ENCODE results near the gene FILIP1.
A peak's percentile ranks its signal among the peaks of the same experiment; 100 is the strongest.

FILIP1 gene

GRCh38 chr6:75299801-75300530 lies 193.6 kb downstream of the FILIP1 start:
- H3K4me1 ChIP-seq (ENCODE audit: control insufficient read depth, insufficient read depth, low read depth, low read length), result no peaks in the 10 kb centered on the region
- no peak overlapping the region for H3K14ac ChIP-seq (ENCODE audit: low read length in 2 of 2)
- H4K8ac ChIP-seq (ENCODE audit: low read length), result no peak overlapping the region
- H2AK5ac ChIP-seq (ENCODE audit: low read length, severe bottlenecking), result no peak overlapping the region
- H3K4ac ChIP-seq (ENCODE audit: low read depth in 1 of 2, low read length in 2 of 2), result no peak overlapping the region
- no peak overlapping the region for H3K23ac ChIP-seq (ENCODE audit: low read length in 2 of 2)
- no peak overlapping the region for H2BK12ac ChIP-seq (ENCODE audit: low read length in 2 of 2)
- peaks cover 6% of the 10 kb centered on the region for H3K9me3 ChIP-seq (ENCODE audit: control insufficient read depth, low read length)
- H2BK5ac ChIP-seq (ENCODE audit: low read depth, low read length, poor library complexity, severe bottlenecking), result no peak overlapping the region
- no peak overlapping the region for H3K9ac ChIP-seq (ENCODE audit: low read length)
- H3K27ac ChIP-seq (ENCODE audit: low read length, poor library complexity, severe bottlenecking), result no peak overlapping the region
- H3K18ac ChIP-seq (ENCODE audit: low read depth in 1 of 2, low read length in 2 of 2), result peak overlapping the region in 1 of 2 experiments; percentile 62
- H3K36me3 ChIP-seq (ENCODE audit: control insufficient read depth in 1 of 2, insufficient read depth in 2 of 2, low read depth in 1 of 2, low read length in 2 of 2), result no peaks in the 10 kb centered on the region
- no peak for DNase-seq
- no peak overlapping the region for H3K4me2 ChIP-seq (ENCODE audit: low read length, poor library complexity, severe bottlenecking)
- H2BK120ac ChIP-seq (ENCODE audit: low read depth, low read length), result peak overlapping the region; percentile 49
- no peaks in the 10 kb centered on the region for H3K27me3 ChIP-seq (ENCODE audit: control insufficient read depth in 1 of 2, insufficient read depth in 1 of 2, low read length in 2 of 2)
- H3K79me1 ChIP-seq (replicated peaks; ENCODE audit: low read length, poor library complexity, severe bottlenecking), result no peaks in the 10 kb centered on the region
- H2AFZ ChIP-seq (ENCODE audit: low read depth, low read length), result no peak overlapping the region
- H4K91ac ChIP-seq (ENCODE audit: low read length), result no peak overlapping the region
- 92% methylated on average over 2 of the region's 2 CpGs for WGBS
- H2BK15ac ChIP-seq (ENCODE audit: low read depth, poor library complexity, severe bottlenecking), result no peak overlapping the region
- no peak overlapping the region for H3K4me3 ChIP-seq (ENCODE audit: insufficient read depth in 1 of 2, low read depth in 1 of 2, low read length in 2 of 2)

- Histone ChIP-seq H3K27ac (ENCODE audit: low read length, poor library complexity, severe bottlenecking) (no peak overlapping the region), H3K23ac (ENCODE audit: low read length in 2 of 2) (no peak overlapping the region), H3K27me3 (ENCODE audit: control insufficient read depth in 1 of 2, insufficient read depth in 1 of 2, low read length in 2 of 2) (no peaks in the 10 kb centered on the region), H3K14ac (ENCODE audit: low read length in 2 of 2) (no peak overlapping the region), H3K9me3 (ENCODE audit: control insufficient read depth, low read length) (no peaks in the 10 kb centered on the region), H2BK5ac (ENCODE audit: low read depth, low read length, poor library complexity, severe bottlenecking) (no peak overlapping the region), H3K4me3 (ENCODE audit: insufficient read depth in 1 of 2, low read depth in 1 of 2, low read length in 2 of 2) (no peak overlapping the region), H2BK120ac (ENCODE audit: low read depth, low read length) (no peak overlapping the region), H3K18ac (ENCODE audit: low read depth in 1 of 2, low read length in 2 of 2) (no peak overlapping the region), H4K8ac (ENCODE audit: low read length) (no peak overlapping the region), H2AK5ac (ENCODE audit: low read length, severe bottlenecking) (no peak overlapping the region), H4K91ac (ENCODE audit: low read length) (no peak overlapping the region), H2BK15ac (ENCODE audit: low read depth, poor library complexity, severe bottlenecking) (no peak overlapping the region), H2BK12ac (ENCODE audit: low read length in 2 of 2) (no peak overlapping the region), H3K4me1 (ENCODE audit: control insufficient read depth, insufficient read depth, low read depth, low read length) (no peaks in the 10 kb centered on the region), H2AFZ (ENCODE audit: low read depth, low read length) (no peak overlapping the region), H3K4ac (ENCODE audit: low read depth in 1 of 2, low read length in 2 of 2) (no peak overlapping the region), H3K79me1 (replicated peaks; ENCODE audit: low read length, poor library complexity, severe bottlenecking) (no peaks in the 10 kb centered on the region), H3K9ac (ENCODE audit: low read length) (peak overlapping the region; percentile 4), H3K36me3 (ENCODE audit: control insufficient read depth in 1 of 2, insufficient read depth in 2 of 2, low read depth in 1 of 2, low read length in 2 of 2) (no peaks in the 10 kb centered on the region), H3K4me2 (ENCODE audit: low read length, poor library complexity, severe bottlenecking) (no peak overlapping the region)
- DNase-seq, result peak; percentile 75
- 0% methylated on average over 1 of the region's 3 CpGs for WGBS
These were observed 196.5 kb downstream of the FILIP1 start for GRCh38 chr6:75296811-75297779.

GRCh38 chr6:75292555-75292954 lies 201.0 kb downstream of the FILIP1 start:
- no peak overlapping the region for H2AFZ ChIP-seq (ENCODE audit: low read depth, low read length)
- H2BK12ac ChIP-seq (ENCODE audit: low read length in 2 of 2), result no peak overlapping the region
- H2AK5ac ChIP-seq (ENCODE audit: low read length, severe bottlenecking), result no peak overlapping the region
- no peaks in the 10 kb centered on the region for H3K4me1 ChIP-seq (ENCODE audit: control insufficient read depth, insufficient read depth, low read depth, low read length)
- no peaks in the 10 kb centered on the region for H3K36me3 ChIP-seq (ENCODE audit: control insufficient read depth in 1 of 2, insufficient read depth in 2 of 2, low read depth in 1 of 2, low read length in 2 of 2)
- H3K14ac ChIP-seq (ENCODE audit: low read length in 2 of 2), result no peak overlapping the region
- no peak overlapping the region for H2BK5ac ChIP-seq (ENCODE audit: low read depth, low read length, poor library complexity, severe bottlenecking)
- no peak overlapping the region for H3K9ac ChIP-seq (ENCODE audit: low read length)
- no peaks in the 10 kb centered on the region for H3K27me3 ChIP-seq (ENCODE audit: control insufficient read depth in 1 of 2, insufficient read depth in 1 of 2, low read length in 2 of 2)
- H3K23ac ChIP-seq (ENCODE audit: low read length in 2 of 2), result no peak overlapping the region
- H3K9me3 ChIP-seq (ENCODE audit: control insufficient read depth, low read length), result no peaks in the 10 kb centered on the region
- no peak overlapping the region for H3K27ac ChIP-seq (ENCODE audit: low read length, poor library complexity, severe bottlenecking)
- no peak overlapping the region for H3K4ac ChIP-seq (ENCODE audit: low read depth in 1 of 2, low read length in 2 of 2)
- DNase-seq, result no peak
- no peak overlapping the region for H3K4me2 ChIP-seq (ENCODE audit: low read length, poor library complexity, severe bottlenecking)
- H4K8ac ChIP-seq (ENCODE audit: low read length), result no peak overlapping the region
- no peak overlapping the region for H3K4me3 ChIP-seq (ENCODE audit: insufficient read depth in 1 of 2, low read depth in 1 of 2, low read length in 2 of 2)
- H3K79me1 ChIP-seq (replicated peaks; ENCODE audit: low read length, poor library complexity, severe bottlenecking), result peaks cover 7% of the 10 kb centered on the region
- no peak overlapping the region for H3K18ac ChIP-seq (ENCODE audit: low read depth in 1 of 2, low read length in 2 of 2)
- H4K91ac ChIP-seq (ENCODE audit: low read length), result no peak overlapping the region
- no peak overlapping the region for H2BK15ac ChIP-seq (ENCODE audit: low read depth, poor library complexity, severe bottlenecking)
- 100% methylated on average over 1 of the region's 2 CpGs for WGBS
- H2BK120ac ChIP-seq (ENCODE audit: low read depth, low read length), result no peak overlapping the region

- H3K4me2 ChIP-seq (ENCODE audit: low read length, poor library complexity, severe bottlenecking), result no peak overlapping the region
- no peak overlapping the region for H2BK15ac ChIP-seq (ENCODE audit: low read depth, poor library complexity, severe bottlenecking)
- H4K91ac ChIP-seq (ENCODE audit: low read length), result no peak overlapping the region
- H2BK120ac ChIP-seq (ENCODE audit: low read depth, low read length), result no peak overlapping the region
- no peak for DNase-seq
- H2BK5ac ChIP-seq (ENCODE audit: low read depth, low read length, poor library complexity, severe bottlenecking), result no peak overlapping the region
- no peak overlapping the region for H3K9ac ChIP-seq (ENCODE audit: low read length)
- H3K4me3 ChIP-seq (ENCODE audit: insufficient read depth in 1 of 2, low read depth in 1 of 2, low read length in 2 of 2), result no peak overlapping the region
- H2AK5ac ChIP-seq (ENCODE audit: low read length, severe bottlenecking), result no peak overlapping the region
- no peak overlapping the region for H3K14ac ChIP-seq (ENCODE audit: low read length in 2 of 2)
- peaks cover 7% of the 10 kb centered on the region for H3K79me1 ChIP-seq (replicated peaks; ENCODE audit: low read length, poor library complexity, severe bottlenecking)
- H3K9me3 ChIP-seq (ENCODE audit: control insufficient read depth, low read length), result no peaks in the 10 kb centered on the region
- H3K4me1 ChIP-seq (ENCODE audit: control insufficient read depth, insufficient read depth, low read depth, low read length), result no peaks in the 10 kb centered on the region
- H3K4ac ChIP-seq (ENCODE audit: low read depth in 1 of 2, low read length in 2 of 2), result no peak overlapping the region
- no peak overlapping the region for H3K18ac ChIP-seq (ENCODE audit: low read depth in 1 of 2, low read length in 2 of 2)
- no peak overlapping the region for H3K27ac ChIP-seq (ENCODE audit: low read length, poor library complexity, severe bottlenecking)
- no CpG with 5 or more reads among the region's 1 CpG for WGBS
- H2BK12ac ChIP-seq (ENCODE audit: low read length in 2 of 2), result no peak overlapping the region
- H3K36me3 ChIP-seq (ENCODE audit: control insufficient read depth in 1 of 2, insufficient read depth in 2 of 2, low read depth in 1 of 2, low read length in 2 of 2), result no peaks in the 10 kb centered on the region
- no peak overlapping the region for H2AFZ ChIP-seq (ENCODE audit: low read depth, low read length)
- no peak overlapping the region for H4K8ac ChIP-seq (ENCODE audit: low read length)
- H3K23ac ChIP-seq (ENCODE audit: low read length in 2 of 2), result no peak overlapping the region
- H3K27me3 ChIP-seq (ENCODE audit: control insufficient read depth in 1 of 2, insufficient read depth in 1 of 2, low read length in 2 of 2), result no peaks in the 10 kb centered on the region
These were observed 201.9 kb downstream of the FILIP1 start for GRCh38 chr6:75291744-75292143.

Data from mesenchymal stem cell (in vitro differentiated cells and primary cell).